Measurements from ENCODE around the gene GCNT1.
A peak's percentile ranks its signal among the peaks of the same experiment; 100 is the strongest.

Gene GCNT1

GRCh38 chr9:76458903-76459693, at the start of gene GCNT1:
TSS of gene GCNT1 (plus strand) at chr9:76459182. CDS start at chr9:76502382, 43,200 bp downstream.
- TF ChIP-seq CTCF (IDR thresholded peaks at IDR 0.05; ENCODE audit: borderline replicate concordance, insufficient read depth, low read depth, low read length), result peak; percentile 62
- H3K4me3 ChIP-seq (ENCODE audit: low read depth, low read length), result peak within 1 kb of the TSS; percentile 91

GRCh38 chr9:76412638-76413037, 46.3 kb upstream of the GCNT1 start:
- no peak for TF ChIP-seq CTCF (IDR thresholded peaks at IDR 0.05; ENCODE audit: borderline replicate concordance, insufficient read depth, low read depth, low read length)

GRCh38 chr9:76413658-76414057, 45.3 kb upstream of the GCNT1 start:
- TF ChIP-seq CTCF (IDR thresholded peaks at IDR 0.05; ENCODE audit: borderline replicate concordance, insufficient read depth, low read depth, low read length), result no peak
- H3K4me3 ChIP-seq (ENCODE audit: low read depth, low read length), result no peak overlapping the region

More at GRCh38 chr9:76412638-76413037, 46.3 kb upstream of the GCNT1 start:
- no peak overlapping the region for H3K4me3 ChIP-seq (ENCODE audit: low read depth, low read length)

- no peak for TF ChIP-seq CTCF (IDR thresholded peaks at IDR 0.05; ENCODE audit: borderline replicate concordance, insufficient read depth, low read depth, low read length)
- H3K4me3 ChIP-seq (ENCODE audit: low read depth, low read length), result no peak overlapping the region
Measured at GRCh38 chr9:76414661-76415060, 44.3 kb upstream of the GCNT1 start.

GRCh38 chr9:76415154-76415553, 43.8 kb upstream of the GCNT1 start:
- H3K4me3 ChIP-seq (ENCODE audit: low read depth, low read length), result no peak overlapping the region
- TF ChIP-seq CTCF (IDR thresholded peaks at IDR 0.05; ENCODE audit: borderline replicate concordance, insufficient read depth, low read depth, low read length), result no peak

- H3K4me3 ChIP-seq (ENCODE audit: low read depth, low read length), result no peak overlapping the region
- TF ChIP-seq CTCF (IDR thresholded peaks at IDR 0.05; ENCODE audit: borderline replicate concordance, insufficient read depth, low read depth, low read length), result no peak
Measured at GRCh38 chr9:76415731-76416130, 43.3 kb upstream of the GCNT1 start.

GRCh38 chr9:76417394-76417793, 41.6 kb upstream of the GCNT1 start:
- no peak overlapping the region for H3K4me3 ChIP-seq (ENCODE audit: low read depth, low read length)
- no peak for TF ChIP-seq CTCF (IDR thresholded peaks at IDR 0.05; ENCODE audit: borderline replicate concordance, insufficient read depth, low read depth, low read length)

Data from GM12875 (cell line).